Mesenchymal stem cell (in vitro differentiated cells and primary cell): Measurements from ENCODE around the gene F8.

Experiments used
- DNase-seq: peaks from one replicate; pipeline ENCODE4 v3.0.0-alpha.2; 2013
- H2AFZ ChIP-seq: one replicate; pipeline ENCODE4 v1.6.1; 2013; ENCODE audit warnings: low read depth, mild to moderate bottlenecking, control low read depth, inconsistent platforms, low read length, moderate library complexity
- H2AK5ac ChIP-seq: 2 replicates; pipeline ENCODE4 v1.6.1; 2013; ENCODE audit warnings: low read length, moderate library complexity, mild to moderate bottlenecking, inconsistent platforms; ENCODE audit not compliant: severe bottlenecking
- H2BK120ac ChIP-seq: one replicate; pipeline ENCODE4 v1.6.1; 2013; ENCODE audit warnings: low read depth, mild to moderate bottlenecking, inconsistent platforms, low read length, moderate library complexity
- H2BK12ac ChIP-seq, 2 experiments: one replicate each; pipeline ENCODE4 v1.6.1; 2013; ENCODE audit warnings: inconsistent platforms in 2 of 2, low read length in 2 of 2, mild to moderate bottlenecking in 2 of 2, moderate library complexity in 2 of 2, control low read depth in 1 of 2
- H2BK15ac ChIP-seq: one replicate; pipeline ENCODE4 v1.6.1; 2013; ENCODE audit warnings: mild to moderate bottlenecking, low read depth, inconsistent platforms; ENCODE audit not compliant: poor library complexity, severe bottlenecking
- H2BK5ac ChIP-seq: 2 replicates; pipeline ENCODE4 v1.6.1; 2013; ENCODE audit warnings: low read depth, mild to moderate bottlenecking, low read length, control low read depth, inconsistent platforms; ENCODE audit not compliant: poor library complexity, severe bottlenecking
- H3K14ac ChIP-seq, 2 experiments: one replicate each; pipeline ENCODE4 v1.6.1; 2013; ENCODE audit warnings: inconsistent platforms in 2 of 2, low read length in 2 of 2, control low read depth in 1 of 2, mild to moderate bottlenecking in 1 of 2, moderate library complexity in 1 of 2
- H3K18ac ChIP-seq, 2 experiments: one replicate each; pipeline ENCODE4 v1.6.1; 2013; ENCODE audit warnings: inconsistent platforms in 2 of 2, low read length in 2 of 2, control low read depth in 1 of 2, low read depth in 1 of 2, mild to moderate bottlenecking in 1 of 2
- H3K23ac ChIP-seq, 2 experiments: one replicate each; pipeline ENCODE4 v1.6.1; 2013; ENCODE audit warnings: inconsistent platforms in 2 of 2, low read length in 2 of 2, mild to moderate bottlenecking in 2 of 2, moderate library complexity in 2 of 2, control low read depth in 1 of 2
- H3K27ac ChIP-seq: 2 replicates; pipeline ENCODE4 v1.5.1; 2013; ENCODE audit warnings: mild to moderate bottlenecking, moderate library complexity, low read length, control low read depth, inconsistent platforms; ENCODE audit not compliant: poor library complexity, severe bottlenecking
- H3K27me3 ChIP-seq, 2 experiments: 2 replicates each; pipeline versions ENCODE4 v1.6.1 to v1.7.0; 2013; ENCODE audit warnings: low read length in 2 of 2, mild to moderate bottlenecking in 2 of 2, moderate library complexity in 2 of 2, control low read depth in 1 of 2, inconsistent platforms in 1 of 2; ENCODE audit not compliant: control insufficient read depth in 1 of 2, insufficient read depth in 1 of 2
- H3K36me3 ChIP-seq, 2 experiments: 2 replicates each; pipeline versions ENCODE4 v1.6.1 to v1.7.0; 2013; ENCODE audit warnings: low read length in 2 of 2, control low read depth in 1 of 2, inconsistent platforms in 1 of 2, low read depth in 1 of 2, mild to moderate bottlenecking in 1 of 2; ENCODE audit not compliant: insufficient read depth in 2 of 2, control insufficient read depth in 1 of 2
- H3K4ac ChIP-seq, 2 experiments: one replicate each; pipeline ENCODE4 v1.6.1; 2013; ENCODE audit warnings: inconsistent platforms in 2 of 2, low read length in 2 of 2, mild to moderate bottlenecking in 2 of 2, moderate library complexity in 2 of 2, control low read depth in 1 of 2, low read depth in 1 of 2
- H3K4me1 ChIP-seq: 2 replicates; pipeline ENCODE4 v1.6.1; 2013; ENCODE audit warnings: low read depth, low read length, control low read depth; ENCODE audit not compliant: control insufficient read depth, insufficient read depth
- H3K4me2 ChIP-seq: 2 replicates; pipeline ENCODE4 v1.6.1; 2013; ENCODE audit warnings: low read length, mild to moderate bottlenecking, inconsistent platforms; ENCODE audit not compliant: poor library complexity, severe bottlenecking
- H3K4me3 ChIP-seq, 2 experiments: 2 replicates each; pipeline versions ENCODE4 v1.5.1 to v1.7.0; 2013; ENCODE audit warnings: low read length in 2 of 2, mild to moderate bottlenecking in 2 of 2, control low read depth in 1 of 2, low read depth in 1 of 2; ENCODE audit not compliant: insufficient read depth in 1 of 2
- H3K79me1 ChIP-seq: replicated peaks from 2 replicates; pipeline ENCODE4 v1.6.1; 2013; ENCODE audit warnings: mild to moderate bottlenecking, control low read depth, low read length, inconsistent platforms; ENCODE audit not compliant: poor library complexity, severe bottlenecking
- H3K9ac ChIP-seq: 2 replicates; pipeline ENCODE4 v1.7.0; 2013; ENCODE audit warnings: mild to moderate bottlenecking, low read length, moderate library complexity
- H3K9me3 ChIP-seq: 2 replicates; pipeline ENCODE4 v1.7.0; 2013; ENCODE audit warnings: mild to moderate bottlenecking, low read length; ENCODE audit not compliant: control insufficient read depth
- H4K8ac ChIP-seq: one replicate; pipeline ENCODE4 v1.6.1; 2013; ENCODE audit warnings: inconsistent platforms, mild to moderate bottlenecking, low read length, moderate library complexity
- H4K91ac ChIP-seq: one replicate; pipeline ENCODE4 v1.6.1; 2013; ENCODE audit warnings: mild to moderate bottlenecking, low read length, inconsistent platforms
- WGBS: methylation state at CpG from one replicate; pipeline ENCODE4 v1.1.7; 2013; ENCODE audit warnings: mixed read lengths; 5-methylcytosine and 5-hydroxymethylcytosine counted together

F8 gene

DNA sequence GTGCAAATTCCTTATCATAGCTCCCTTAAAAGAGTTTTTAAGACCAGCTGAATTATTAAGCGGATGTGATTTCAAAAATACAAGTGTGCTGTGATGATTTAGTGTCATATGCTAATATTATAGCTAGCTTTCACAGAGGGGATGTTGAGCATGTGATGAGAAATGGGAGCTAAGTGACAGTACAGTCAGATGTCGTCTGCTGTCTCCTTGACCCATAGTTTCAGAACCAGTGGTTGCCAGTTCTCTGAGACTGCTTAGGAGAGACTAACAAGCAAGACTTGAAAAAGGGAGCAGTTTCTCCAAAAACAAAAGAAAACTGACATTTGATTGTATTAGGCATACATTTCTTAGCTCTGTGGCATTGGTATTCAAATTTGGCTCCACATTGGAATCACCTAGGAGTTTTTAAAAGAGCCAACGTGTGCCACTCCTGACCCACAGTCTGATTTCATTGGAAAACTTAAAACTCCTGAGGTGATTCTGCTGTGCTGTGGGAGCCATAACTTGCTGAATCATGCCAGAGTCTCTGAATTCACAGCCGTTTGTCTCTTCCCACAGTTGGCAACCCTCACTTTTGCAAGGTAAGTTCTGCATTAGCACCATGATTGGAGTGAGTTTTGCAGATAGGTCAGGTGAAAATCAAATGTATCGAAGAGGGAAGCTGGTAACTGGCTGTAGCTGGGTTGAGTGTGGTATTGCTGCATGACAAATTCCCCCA is 24.4 kb upstream of the F8 start:
- Histone ChIP-seq H3K4ac (no peak overlapping the region), H2AFZ (no peak overlapping the region), H2AK5ac (no peak overlapping the region), H2BK15ac (no peak overlapping the region), H3K79me1 (peaks cover 5% of the 10 kb centered on the region), H3K27ac (no peak overlapping the region), H3K4me2 (no peak overlapping the region), H3K9ac (no peak overlapping the region), H3K4me3 (no peak overlapping the region), H3K18ac (no peak overlapping the region), H4K8ac (no peak overlapping the region), H3K23ac (no peak overlapping the region), H3K4me1 (peaks cover 2% of the 10 kb centered on the region), H2BK5ac (no peak overlapping the region), H3K27me3 (no peaks in the 10 kb centered on the region), H3K14ac (no peak overlapping the region), H2BK12ac (no peak overlapping the region), H4K91ac (no peak overlapping the region), H2BK120ac (no peak overlapping the region), H3K36me3 (peaks cover 0 to 8% of the 10 kb centered on the region in 2 experiments), H3K9me3 (no peaks in the 10 kb centered on the region)
- no peak for DNase-seq
- WGBS, result 98% methylated on average over 4 of the region's 5 CpGs

- no peak overlapping the region for H2BK120ac ChIP-seq
- no peak overlapping the region for H4K91ac ChIP-seq
- peaks cover 2% of the 10 kb centered on the region for H3K4me1 ChIP-seq
- no peak overlapping the region for H4K8ac ChIP-seq
- no peak overlapping the region for H2AK5ac ChIP-seq
- peaks cover 0 to under 1% of the 10 kb centered on the region in 2 experiments for H3K36me3 ChIP-seq
- no peaks in the 10 kb centered on the region for H3K9me3 ChIP-seq
- H3K4ac ChIP-seq, result no peak overlapping the region
- no peak overlapping the region for H3K4me2 ChIP-seq
- no peak overlapping the region for H2BK12ac ChIP-seq
- H3K79me1 ChIP-seq, result peaks cover 5% of the 10 kb centered on the region
- no peak overlapping the region for H3K14ac ChIP-seq
- H3K9ac ChIP-seq, result no peak overlapping the region
- no peak for DNase-seq
- no peak overlapping the region for H3K4me3 ChIP-seq
- H3K27me3 ChIP-seq, result no peaks in the 10 kb centered on the region
- H3K18ac ChIP-seq, result no peak overlapping the region
- 100% methylated on average over 4 of the region's 6 CpGs for WGBS
- no peak overlapping the region for H2BK5ac ChIP-seq
- H2BK15ac ChIP-seq, result no peak overlapping the region
- no peak overlapping the region for H3K23ac ChIP-seq
- no peak overlapping the region for H2AFZ ChIP-seq
- no peak overlapping the region for H3K27ac ChIP-seq
Measured at GRCh38 chrX:155046129-155046810, 23.7 kb upstream of the F8 start.

- Histone ChIP-seq H3K79me1 (no peaks in the 10 kb centered on the region), H3K14ac (no peak overlapping the region), H3K23ac (no peak overlapping the region), H3K4me3 (no peak overlapping the region), H3K27ac (no peak overlapping the region), H3K18ac (no peak overlapping the region), H3K9me3 (peaks cover 10% of the 10 kb centered on the region), H3K9ac (no peak overlapping the region), H3K4me2 (no peak overlapping the region), H3K36me3 (peaks cover 0 to 18% of the 10 kb centered on the region in 2 experiments), H2BK12ac (no peak overlapping the region), H2BK120ac (no peak overlapping the region), H2AK5ac (no peak overlapping the region), H3K27me3 (no peaks in the 10 kb centered on the region), H4K91ac (no peak overlapping the region), H3K4ac (no peak overlapping the region), H2BK5ac (no peak overlapping the region), H2AFZ (no peak overlapping the region), H2BK15ac (no peak overlapping the region), H3K4me1 (no peaks in the 10 kb centered on the region), H4K8ac (no peak overlapping the region)
- DNase-seq, result no peak
- WGBS, result no CpG with 5 or more reads among the region's 4 CpGs
Measured at GRCh38 chrX:155035688-155036087, 13.2 kb upstream of the F8 start.

DNA sequence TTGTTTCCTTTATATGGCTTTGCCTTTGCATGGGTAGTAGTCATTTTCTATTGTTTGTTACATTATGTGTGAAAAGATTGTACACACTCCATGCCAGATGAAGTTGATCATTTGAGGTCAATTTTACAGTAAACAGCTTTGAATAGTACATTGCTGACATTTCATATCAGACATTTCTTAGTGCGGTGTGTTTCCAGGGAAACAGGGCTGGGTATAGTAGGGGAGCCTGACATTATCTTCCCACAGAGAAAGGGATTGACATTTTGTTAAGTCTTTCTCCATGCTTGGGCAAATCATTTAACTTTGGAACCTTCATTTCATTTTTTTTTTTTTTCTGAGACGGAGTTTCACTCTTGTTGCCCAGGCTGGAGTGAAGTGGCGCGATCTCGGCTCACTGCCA is 9.1 kb upstream of the F8 start:
- peaks cover 0 to 18% of the 10 kb centered on the region in 2 experiments for H3K36me3 ChIP-seq
- H3K14ac ChIP-seq, result no peak overlapping the region
- H2AFZ ChIP-seq, result no peak overlapping the region
- peaks cover 6% of the 10 kb centered on the region for H3K9me3 ChIP-seq
- no peaks in the 10 kb centered on the region for H3K4me1 ChIP-seq
- no peak for DNase-seq
- no peak overlapping the region for H2AK5ac ChIP-seq
- H4K8ac ChIP-seq, result no peak overlapping the region
- H3K79me1 ChIP-seq, result no peaks in the 10 kb centered on the region
- H3K9ac ChIP-seq, result no peak overlapping the region
- H2BK5ac ChIP-seq, result no peak overlapping the region
- no peak overlapping the region for H3K18ac ChIP-seq
- H3K4ac ChIP-seq, result no peak overlapping the region
- H2BK12ac ChIP-seq, result no peak overlapping the region
- no peak overlapping the region for H3K27ac ChIP-seq
- no peak overlapping the region for H3K4me3 ChIP-seq
- 100% methylated on average over 2 of the region's 5 CpGs for WGBS
- H3K27me3 ChIP-seq, result no peaks in the 10 kb centered on the region
- no peak overlapping the region for H3K4me2 ChIP-seq
- no peak overlapping the region for H3K23ac ChIP-seq
- no peak overlapping the region for H2BK120ac ChIP-seq
- no peak overlapping the region for H4K91ac ChIP-seq
- no peak overlapping the region for H2BK15ac ChIP-seq
